ENCODE results near the gene WIZ.

Gene WIZ

GRCh38 chr19:15374105-15374651, 75.6 kb downstream of the WIZ start:
- no peak for DNase-seq (ENCODE audit: low spot score)

GRCh38 chr19:15373644-15374043, 76.1 kb downstream of the WIZ start:
- DNase-seq (ENCODE audit: low spot score) = no peak

- DNase-seq (ENCODE audit: low spot score) = no peak
Measured at GRCh38 chr19:15372891-15373301, 76.9 kb downstream of the WIZ start.

GRCh38 chr19:15372470-15372869, 77.3 kb downstream of the WIZ start:
- DNase-seq (ENCODE audit: low spot score) = no peak

- DNase-seq (ENCODE audit: low spot score) = no peak
Measured at GRCh38 chr19:15371786-15372380, 77.9 kb downstream of the WIZ start.

GRCh38 chr19:15371119-15371518, 78.6 kb downstream of the WIZ start:
- DNase-seq (ENCODE audit: low spot score) = no peak

Measured in AG20443 (cell line).